HG03575 (cell line): ENCODE results near the gene FLOT1.

ENCODE experiments used
- ATAC-seq: cut with Tn5 transposase; IDR thresholded peaks from one replicate; pipeline ENCODE4 v1.9.1; 2021; ENCODE audit not compliant: unreplicated experiment, insufficient number of reproducible peaks, low FRiP score; ENCODE audit errors: extremely low read depth

The FLOT1 gene

GRCh38 chr6:30714263-30714662 lies 28.2 kb downstream of the FLOT1 start:
- ATAC-seq, result no peak

GRCh38 chr6:30712441-30712945 lies 30.0 kb downstream of the FLOT1 start:
- no peak for ATAC-seq

GRCh38 chr6:30711758-30712380 lies 30.6 kb downstream of the FLOT1 start:
- ATAC-seq, result no peak

DNA sequence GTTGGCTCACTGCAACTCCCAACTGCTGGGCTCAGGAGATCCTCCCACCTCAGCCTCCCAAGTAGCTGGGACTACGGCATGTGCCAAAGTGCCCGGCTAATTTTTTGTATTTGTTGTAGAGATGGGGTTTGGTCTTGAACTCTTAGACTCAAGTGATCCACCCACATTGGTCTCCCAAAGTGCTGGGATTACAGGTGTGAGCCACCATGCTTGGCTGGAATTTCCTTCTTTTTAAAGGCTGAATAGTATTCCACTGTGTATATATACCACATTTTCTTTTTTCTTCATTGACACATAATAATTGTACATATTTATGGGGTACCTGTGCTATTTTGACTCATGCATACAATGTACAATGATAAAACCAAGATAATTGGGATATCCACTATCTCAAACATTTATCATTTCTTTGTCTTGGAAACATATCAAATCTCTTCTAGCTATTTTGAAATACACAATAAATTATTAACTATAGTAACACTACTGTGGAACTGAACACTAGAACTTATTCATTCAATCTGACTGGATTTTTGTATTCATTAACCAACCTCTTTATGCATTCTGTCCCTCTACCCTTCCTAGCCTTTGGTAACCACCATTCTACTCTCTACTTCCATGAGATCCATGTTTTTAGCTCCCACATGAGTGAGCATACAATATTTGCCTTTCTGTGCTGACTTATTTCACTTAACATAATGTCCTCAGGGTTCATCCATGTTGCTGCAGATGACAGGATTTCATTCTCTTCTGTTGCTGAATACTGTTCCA lies 33.2 kb downstream of the FLOT1 start:
- ATAC-seq, result no peak

DNA sequence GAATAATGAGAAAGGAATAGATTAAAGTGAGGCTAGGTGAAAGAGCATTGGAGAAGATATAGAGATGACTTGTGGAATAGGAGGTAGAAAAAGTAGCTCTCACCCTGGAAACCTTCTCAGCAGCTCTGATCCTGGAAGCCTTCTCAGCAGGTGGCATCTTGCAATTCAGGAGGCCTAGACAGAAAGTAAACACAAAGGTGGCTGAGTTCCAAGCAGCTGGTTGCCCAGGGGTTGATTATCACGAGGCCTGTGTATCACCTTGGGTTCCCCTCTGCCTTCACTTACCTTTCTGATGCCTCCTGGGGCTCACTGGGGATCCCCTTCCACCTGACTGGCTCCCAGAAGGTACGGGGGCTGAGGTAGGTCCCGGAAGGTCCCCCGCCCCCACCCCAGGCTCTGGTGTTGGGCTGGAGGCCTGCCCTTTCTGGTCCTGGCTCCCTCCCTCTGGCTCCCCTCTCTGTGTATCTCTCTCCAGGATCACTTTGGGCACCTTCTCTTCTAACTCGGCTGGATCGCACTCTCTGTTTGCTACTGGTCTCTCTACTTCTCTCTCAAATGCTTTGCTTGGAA lies 35.1 kb downstream of the FLOT1 start:
- ATAC-seq, result no peak

GRCh38 chr6:30705620-30706019 lies 36.9 kb downstream of the FLOT1 start:
- ATAC-seq, result no peak

DNA sequence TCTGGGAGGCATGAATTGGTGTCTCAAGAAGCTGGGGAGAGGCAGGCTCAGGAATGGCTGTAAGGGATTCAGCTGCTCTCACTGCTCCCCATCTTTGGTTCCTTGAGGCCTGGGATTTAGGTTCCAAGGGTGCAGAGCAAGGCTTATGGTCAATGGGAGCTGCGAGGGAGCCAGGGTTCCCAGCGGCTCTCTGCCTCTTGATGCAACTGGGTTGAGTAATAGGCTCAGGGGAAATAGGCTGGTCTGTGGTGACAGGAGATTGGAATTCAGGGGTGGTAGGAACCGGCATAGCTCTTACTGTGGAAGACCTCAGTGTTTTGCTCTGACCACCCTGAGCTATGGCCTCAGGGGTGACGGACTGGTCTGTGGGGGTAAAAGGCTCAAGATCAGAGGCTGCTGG lies 38.7 kb downstream of the FLOT1 start:
- no peak for ATAC-seq

GRCh38 chr6:30703011-30703410 lies 39.5 kb downstream of the FLOT1 start:
- ATAC-seq, result no peak

GRCh38 chr6:30700340-30700739 lies 42.1 kb downstream of the FLOT1 start:
- ATAC-seq, result no peak

DNA sequence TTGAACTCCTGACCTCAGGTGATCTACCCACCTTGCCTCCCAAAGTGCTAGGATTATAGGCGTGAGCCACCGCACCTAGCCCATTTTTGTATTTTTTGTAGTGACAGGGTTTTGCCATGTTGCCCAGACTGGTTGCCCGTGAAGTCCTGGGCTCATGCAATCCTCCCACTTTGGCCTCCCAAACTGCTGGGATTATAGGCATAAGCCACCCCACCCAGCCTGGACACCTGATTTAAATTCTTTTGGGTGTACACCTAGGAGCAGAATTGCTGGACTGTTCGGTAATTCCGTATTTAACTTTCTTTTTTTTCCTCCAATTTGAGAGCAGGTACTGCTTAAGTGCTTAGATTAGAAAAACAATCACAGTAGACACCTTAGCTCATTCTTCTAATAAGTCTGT lies 46.1 kb downstream of the FLOT1 start:
- ATAC-seq, result no peak

DNA sequence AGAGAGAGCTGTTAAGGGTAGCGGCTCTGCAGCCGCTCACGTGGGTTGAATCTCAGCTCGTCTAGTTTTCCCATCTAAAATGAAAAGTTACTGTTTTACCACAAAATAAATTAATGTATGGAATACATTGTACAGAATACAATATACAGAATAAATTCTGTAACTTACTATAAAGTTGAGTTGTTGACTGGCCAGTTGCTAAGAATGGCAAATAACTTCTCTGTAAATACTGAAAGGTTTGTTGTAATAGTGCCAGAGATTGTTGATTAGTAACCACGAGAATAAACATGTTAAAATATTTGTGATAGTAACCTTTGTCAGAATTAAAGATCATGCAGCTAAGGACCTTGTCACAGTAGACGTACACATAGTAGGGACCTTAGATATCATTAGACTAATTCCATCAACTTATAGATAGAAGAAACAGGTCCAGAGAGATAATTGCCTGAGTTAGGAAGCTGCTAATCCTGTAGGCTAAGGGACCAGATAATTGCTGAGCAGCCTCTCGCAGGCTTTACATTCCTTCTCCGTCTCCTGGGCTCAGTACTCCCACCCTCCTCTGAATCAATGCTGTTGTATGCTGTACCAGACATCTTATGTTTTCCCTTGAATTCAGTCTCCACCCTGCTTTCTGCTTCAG lies 51.2 kb downstream of the FLOT1 start:
- no peak for ATAC-seq

DNA sequence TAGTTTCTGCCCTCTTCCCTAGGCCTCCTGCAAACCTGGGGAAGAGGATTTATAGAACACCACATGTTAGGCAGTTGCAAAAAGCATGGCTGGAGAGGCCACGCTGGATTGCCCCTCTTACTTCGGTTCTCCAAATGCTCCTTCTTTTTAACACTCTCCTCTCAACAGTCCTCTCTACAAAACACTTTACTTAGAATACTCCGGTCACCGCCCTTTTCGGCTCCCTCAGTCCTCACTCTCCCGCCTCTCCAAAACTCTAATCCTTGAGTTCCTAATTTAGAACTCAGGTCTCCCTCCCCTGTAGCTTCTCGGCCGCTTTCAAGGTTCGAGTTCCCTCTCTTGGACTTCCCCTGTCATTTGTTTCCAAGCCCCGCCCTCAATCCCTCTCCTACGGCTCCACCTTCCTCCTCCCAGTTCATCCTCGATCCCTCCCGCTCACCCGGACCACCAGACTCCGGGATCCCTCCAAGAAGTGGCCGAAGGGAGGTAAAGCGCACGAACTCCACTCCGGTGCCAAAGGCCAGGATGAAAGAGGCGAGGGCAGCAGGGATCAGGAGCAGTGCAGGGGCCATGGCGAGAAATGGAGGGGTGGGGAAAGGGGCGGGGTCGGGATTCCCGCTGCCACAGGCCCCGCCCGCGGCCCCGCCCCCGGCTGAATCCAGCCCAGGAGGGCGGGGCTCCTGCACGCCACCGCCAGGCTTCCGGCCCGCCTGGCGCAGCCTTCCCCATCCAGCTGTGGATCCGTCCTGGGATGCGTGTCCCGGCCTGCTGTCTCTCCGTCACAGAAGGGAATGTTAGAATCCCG lies 51.9 kb downstream of the FLOT1 start, which contains the start of gene NRM:
NRM (minus strand) TSS at position 582 of the 805 bp plus-strand sequence; CDS start at position 572, 10 bp downstream.
- no peak for ATAC-seq

- ATAC-seq, result no peak
Observed at GRCh38 chr6:30689985-30690384, 52.5 kb downstream of the FLOT1 start.

- ATAC-seq, result no peak
Observed at GRCh38 chr6:30689022-30689865, 53.2 kb downstream of the FLOT1 start.

- no peak for ATAC-seq
Observed at GRCh38 chr6:30688569-30688968, 53.9 kb downstream of the FLOT1 start.

GRCh38 chr6:30687659-30688431 lies 54.6 kb downstream of the FLOT1 start:
- no peak for ATAC-seq

DNA sequence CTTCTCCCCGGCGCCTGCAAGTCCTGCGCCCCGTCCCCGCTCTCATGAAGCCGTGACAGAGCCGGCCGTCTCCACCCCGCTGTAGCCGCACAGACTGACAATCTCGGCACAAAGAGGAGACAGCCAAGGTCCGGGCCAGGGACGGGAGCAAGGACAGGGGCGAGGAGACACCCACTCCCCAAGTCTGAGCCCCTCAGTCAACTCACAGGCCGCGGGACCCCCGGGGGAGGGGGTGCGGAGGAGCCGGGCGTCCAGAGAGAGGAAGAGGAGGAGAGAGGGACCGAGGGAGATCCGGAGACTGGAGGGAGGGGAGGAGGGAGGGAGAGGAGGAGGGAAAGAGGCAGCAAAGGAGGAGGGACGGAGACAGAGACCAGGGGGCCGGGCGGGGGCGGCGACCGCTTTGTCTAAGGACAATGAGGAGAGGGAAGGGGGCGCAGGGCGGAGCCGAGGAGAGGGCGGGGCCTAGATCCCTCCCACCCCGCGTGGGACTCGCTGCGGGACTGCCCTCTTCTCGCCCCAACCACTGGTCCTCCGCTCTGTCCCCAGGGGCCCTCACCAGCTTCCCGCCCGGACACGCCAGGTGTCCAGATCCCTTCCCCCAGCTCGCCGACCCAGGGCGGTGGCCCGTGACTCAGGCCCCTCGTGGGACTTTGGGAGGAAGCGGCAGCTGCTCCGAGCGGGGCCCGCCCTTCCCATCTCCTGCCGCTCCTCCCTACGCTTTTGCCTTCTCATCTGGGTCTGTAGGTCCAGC lies 55.4 kb downstream of the FLOT1 start:
- ATAC-seq, result no peak
